ENCODE results near the gene FANCC. TPM values are rescaled to one million over a fixed set of nuclear protein-coding genes. Genes with fewer than 3 reads are reported as not detected.

The FANCC gene
- total and polyA plus RNA-seq, 2 donors, result 4.1 to 4.8 TPM

- H3K4me3 ChIP-seq (ENCODE audit: low read length in 2 of 2), result no peak overlapping the region
- no peak overlapping the region for H3K27ac ChIP-seq (ENCODE audit: low read depth in 1 of 2, low read length in 1 of 2)
- no peaks in the 10 kb centered on the region for H3K27me3 ChIP-seq (ENCODE audit: control insufficient read depth in 2 of 2, insufficient read depth in 1 of 2, low read length in 1 of 2)
- no peaks in the 10 kb centered on the region for H3K9me3 ChIP-seq (ENCODE audit: control insufficient read depth in 2 of 2, insufficient read depth in 1 of 2, low read length in 1 of 2)
- peak in 1 of 9 donors; percentile 32 for DNase-seq (ENCODE audit: low read depth in 6 of 9, low spot score in 9 of 9)
- H3K36me3 ChIP-seq (ENCODE audit: control insufficient read depth in 2 of 2, insufficient read depth in 2 of 2, low read length in 1 of 2), result peaks cover 0 to 3% of the 10 kb centered on the region in 2 donors
- WGBS, result 93% methylated on average over 4 of the region's 4 CpGs
- H3K4me1 ChIP-seq (ENCODE audit: control insufficient read depth in 2 of 2, insufficient read depth in 2 of 2, low read length in 2 of 2), result no peaks in the 10 kb centered on the region
Measured at GRCh38 chr9:95171001-95171400, 146.5 kb downstream of the FANCC start.

- H3K27ac ChIP-seq (ENCODE audit: low read depth in 1 of 2, low read length in 1 of 2), result no peak overlapping the region
- H3K9me3 ChIP-seq (ENCODE audit: control insufficient read depth in 2 of 2, insufficient read depth in 1 of 2, low read length in 1 of 2), result peaks cover 0 to 4% of the 10 kb centered on the region in 2 donors
- H3K4me1 ChIP-seq (ENCODE audit: control insufficient read depth in 2 of 2, insufficient read depth in 2 of 2, low read length in 2 of 2), result no peaks in the 10 kb centered on the region
- 81% methylated on average over 4 of the region's 4 CpGs for WGBS
- no peaks in the 10 kb centered on the region for H3K27me3 ChIP-seq (ENCODE audit: control insufficient read depth in 2 of 2, insufficient read depth in 1 of 2, low read length in 1 of 2)
- peaks cover 0 to 3% of the 10 kb centered on the region in 2 donors for H3K36me3 ChIP-seq (ENCODE audit: control insufficient read depth in 2 of 2, insufficient read depth in 2 of 2, low read length in 1 of 2)
- no peak overlapping the region for H3K4me3 ChIP-seq (ENCODE audit: low read length in 2 of 2)
- peak in 8 of 9 donors; percentile 22 to 71 (median 45) for DNase-seq (ENCODE audit: low read depth in 6 of 9, low spot score in 9 of 9)
Measured at GRCh38 chr9:95167998-95168397, 149.5 kb downstream of the FANCC start.

- H3K4me3 ChIP-seq (ENCODE audit: low read length in 2 of 2), result no peak overlapping the region
- 97% methylated on average over 1 of the region's 1 CpG for WGBS
- no peaks in the 10 kb centered on the region for H3K27me3 ChIP-seq (ENCODE audit: control insufficient read depth in 2 of 2, insufficient read depth in 1 of 2, low read length in 1 of 2)
- H3K4me1 ChIP-seq (ENCODE audit: control insufficient read depth in 2 of 2, insufficient read depth in 2 of 2, low read length in 2 of 2), result no peaks in the 10 kb centered on the region
- H3K27ac ChIP-seq (ENCODE audit: low read depth in 1 of 2, low read length in 1 of 2), result no peak overlapping the region
- DNase-seq (ENCODE audit: low read depth in 6 of 9, low spot score in 9 of 9), result no peak
- peaks cover 0 to 4% of the 10 kb centered on the region in 2 donors for H3K9me3 ChIP-seq (ENCODE audit: control insufficient read depth in 2 of 2, insufficient read depth in 1 of 2, low read length in 1 of 2)
- peaks cover 0 to 3% of the 10 kb centered on the region in 2 donors for H3K36me3 ChIP-seq (ENCODE audit: control insufficient read depth in 2 of 2, insufficient read depth in 2 of 2, low read length in 1 of 2)
Measured at GRCh38 chr9:95165004-95165403, 152.5 kb downstream of the FANCC start.

DNA sequence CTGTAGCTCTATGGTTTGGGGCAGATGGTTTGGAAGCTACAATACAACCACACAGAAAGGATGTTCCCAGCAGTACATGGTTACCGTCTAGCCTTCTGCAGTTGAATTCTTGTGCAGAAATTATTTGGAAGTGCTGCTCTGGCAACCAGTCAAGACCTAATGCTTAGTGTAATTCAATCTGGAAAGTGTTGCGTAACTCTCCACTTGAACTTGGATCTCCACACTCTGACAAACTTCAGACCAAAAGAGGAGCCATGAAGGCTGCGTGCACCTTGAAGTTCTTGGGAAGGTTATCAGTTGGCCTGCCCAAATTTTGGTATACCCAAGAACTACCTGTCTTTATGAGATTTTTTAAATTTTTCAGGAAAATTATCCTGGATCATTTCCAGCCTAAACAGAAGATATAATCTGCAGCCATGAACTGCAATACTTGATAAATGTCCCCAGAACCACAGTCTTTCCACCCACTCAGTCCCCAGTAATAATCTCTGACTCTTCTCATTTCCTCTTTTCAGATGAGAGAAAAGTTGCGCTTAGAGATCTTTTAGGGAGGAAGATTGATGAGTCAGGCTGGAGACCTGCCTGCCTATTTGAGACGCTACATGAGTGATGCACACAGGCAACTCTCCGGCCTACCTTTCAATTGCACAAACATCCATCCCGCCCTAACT, 159.9 kb downstream of the FANCC start:
- WGBS, result 93% methylated on average over 7 of the region's 7 CpGs
- Histone ChIP-seq H3K27ac (ENCODE audit: low read depth in 1 of 2, low read length in 1 of 2) (no peak overlapping the region), H3K36me3 (ENCODE audit: control insufficient read depth in 2 of 2, insufficient read depth in 2 of 2, low read length in 1 of 2) (no peaks in the 10 kb centered on the region), H3K4me3 (ENCODE audit: low read length in 2 of 2) (no peak overlapping the region), H3K9me3 (ENCODE audit: control insufficient read depth in 2 of 2, insufficient read depth in 1 of 2, low read length in 1 of 2) (no peaks in the 10 kb centered on the region), H3K4me1 (ENCODE audit: control insufficient read depth in 2 of 2, insufficient read depth in 2 of 2, low read length in 2 of 2) (no peaks in the 10 kb centered on the region), H3K27me3 (ENCODE audit: control insufficient read depth in 2 of 2, insufficient read depth in 1 of 2, low read length in 1 of 2) (no peaks in the 10 kb centered on the region)
- peak in 1 of 9 donors; percentile 29 for DNase-seq (ENCODE audit: low read depth in 6 of 9, low spot score in 9 of 9)

GRCh38 chr9:95156074-95156473, 161.4 kb downstream of the FANCC start:
- Histone ChIP-seq H3K9me3 (ENCODE audit: control insufficient read depth in 2 of 2, insufficient read depth in 1 of 2, low read length in 1 of 2) (no peaks in the 10 kb centered on the region), H3K4me1 (ENCODE audit: control insufficient read depth in 2 of 2, insufficient read depth in 2 of 2, low read length in 2 of 2) (no peaks in the 10 kb centered on the region), H3K4me3 (ENCODE audit: low read length in 2 of 2) (no peak overlapping the region), H3K27ac (ENCODE audit: low read depth in 1 of 2, low read length in 1 of 2) (no peak overlapping the region), H3K36me3 (ENCODE audit: control insufficient read depth in 2 of 2, insufficient read depth in 2 of 2, low read length in 1 of 2) (peaks cover 0 to 4% of the 10 kb centered on the region in 2 donors), H3K27me3 (ENCODE audit: control insufficient read depth in 2 of 2, insufficient read depth in 1 of 2, low read length in 1 of 2) (no peaks in the 10 kb centered on the region)
- over 99% methylated on average over 2 of the region's 2 CpGs for WGBS
- DNase-seq (ENCODE audit: low read depth in 6 of 9, low spot score in 9 of 9), result no peak

DNA sequence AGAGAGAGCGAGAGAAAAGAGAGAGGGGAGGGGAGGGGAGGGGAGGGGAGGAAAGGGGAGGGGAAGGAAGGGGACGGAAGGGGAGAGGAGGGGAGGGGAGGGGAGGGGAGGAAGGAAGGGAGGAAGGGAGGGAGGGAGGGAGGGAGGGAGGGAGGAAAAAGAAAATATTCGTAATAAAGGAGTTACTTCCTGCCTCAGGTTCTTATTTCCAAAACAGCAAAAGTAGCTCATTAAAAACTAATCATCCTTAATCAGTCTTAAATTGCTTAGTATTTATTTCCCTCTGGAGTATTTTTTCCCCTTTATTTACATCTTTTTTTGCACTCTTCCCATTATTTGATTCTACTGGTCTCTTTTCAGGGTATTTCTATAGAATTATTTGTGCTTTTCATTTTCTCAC, 162.3 kb downstream of the FANCC start:
- no peaks in the 10 kb centered on the region for H3K4me1 ChIP-seq (ENCODE audit: control insufficient read depth in 2 of 2, insufficient read depth in 2 of 2, low read length in 2 of 2)
- H3K36me3 ChIP-seq (ENCODE audit: control insufficient read depth in 2 of 2, insufficient read depth in 2 of 2, low read length in 1 of 2), result peaks cover 0 to 4% of the 10 kb centered on the region in 2 donors
- no peak overlapping the region for H3K4me3 ChIP-seq (ENCODE audit: low read length in 2 of 2)
- no peaks in the 10 kb centered on the region for H3K27me3 ChIP-seq (ENCODE audit: control insufficient read depth in 2 of 2, insufficient read depth in 1 of 2, low read length in 1 of 2)
- H3K27ac ChIP-seq (ENCODE audit: low read depth in 1 of 2, low read length in 1 of 2), result no peak overlapping the region
- WGBS, result 79% methylated on average over 2 of the region's 3 CpGs
- no peak for DNase-seq (ENCODE audit: low read depth in 6 of 9, low spot score in 9 of 9)
- no peaks in the 10 kb centered on the region for H3K9me3 ChIP-seq (ENCODE audit: control insufficient read depth in 2 of 2, insufficient read depth in 1 of 2, low read length in 1 of 2)

GRCh38 chr9:95150903-95151302, 166.6 kb downstream of the FANCC start:
- WGBS, result 97% methylated on average over 7 of the region's 7 CpGs
- no peak overlapping the region for H3K27ac ChIP-seq (ENCODE audit: low read depth in 1 of 2, low read length in 1 of 2)

GRCh38 chr9:95148208-95148520, 169.3 kb downstream of the FANCC start:
- WGBS, result 95% methylated on average over 2 of the region's 2 CpGs
- no peak overlapping the region for H3K27ac ChIP-seq (ENCODE audit: low read depth in 1 of 2, low read length in 1 of 2)

More at GRCh38 chr9:95150903-95151302, 166.6 kb downstream of the FANCC start:
- Histone ChIP-seq H3K9me3 (ENCODE audit: control insufficient read depth in 2 of 2, insufficient read depth in 1 of 2, low read length in 1 of 2) (no peaks in the 10 kb centered on the region), H3K27me3 (ENCODE audit: control insufficient read depth in 2 of 2, insufficient read depth in 1 of 2, low read length in 1 of 2) (no peaks in the 10 kb centered on the region), H3K4me3 (ENCODE audit: low read length in 2 of 2) (no peak overlapping the region), H3K4me1 (ENCODE audit: control insufficient read depth in 2 of 2, insufficient read depth in 2 of 2, low read length in 2 of 2) (no peaks in the 10 kb centered on the region), H3K36me3 (ENCODE audit: control insufficient read depth in 2 of 2, insufficient read depth in 2 of 2, low read length in 1 of 2) (peaks cover 0 to 8% of the 10 kb centered on the region in 2 donors)
- DNase-seq (ENCODE audit: low read depth in 6 of 9, low spot score in 9 of 9), result no peak

GRCh38 chr9:95147452-95148207, 169.9 kb downstream of the FANCC start:
- 88% methylated on average over 7 of the region's 7 CpGs for WGBS
- no peaks in the 10 kb centered on the region for H3K4me1 ChIP-seq (ENCODE audit: control insufficient read depth in 2 of 2, insufficient read depth in 2 of 2, low read length in 2 of 2)
- no peak for DNase-seq (ENCODE audit: low read depth in 6 of 9, low spot score in 9 of 9)
- H3K36me3 ChIP-seq (ENCODE audit: control insufficient read depth in 2 of 2, insufficient read depth in 2 of 2, low read length in 1 of 2), result peaks cover 0 to 10% of the 10 kb centered on the region in 2 donors
- no peaks in the 10 kb centered on the region for H3K27me3 ChIP-seq (ENCODE audit: control insufficient read depth in 2 of 2, insufficient read depth in 1 of 2, low read length in 1 of 2)
- H3K9me3 ChIP-seq (ENCODE audit: control insufficient read depth in 2 of 2, insufficient read depth in 1 of 2, low read length in 1 of 2), result no peaks in the 10 kb centered on the region
- no peak overlapping the region for H3K4me3 ChIP-seq (ENCODE audit: low read length in 2 of 2)
- H3K27ac ChIP-seq (ENCODE audit: low read depth in 1 of 2, low read length in 1 of 2), result no peak overlapping the region

More at GRCh38 chr9:95148208-95148520, 169.3 kb downstream of the FANCC start:
- no peaks in the 10 kb centered on the region for H3K9me3 ChIP-seq (ENCODE audit: control insufficient read depth in 2 of 2, insufficient read depth in 1 of 2, low read length in 1 of 2)
- peaks cover 0 to 8% of the 10 kb centered on the region in 2 donors for H3K36me3 ChIP-seq (ENCODE audit: control insufficient read depth in 2 of 2, insufficient read depth in 2 of 2, low read length in 1 of 2)
- no peaks in the 10 kb centered on the region for H3K4me1 ChIP-seq (ENCODE audit: control insufficient read depth in 2 of 2, insufficient read depth in 2 of 2, low read length in 2 of 2)
- H3K4me3 ChIP-seq (ENCODE audit: low read length in 2 of 2), result no peak overlapping the region
- DNase-seq (ENCODE audit: low read depth in 6 of 9, low spot score in 9 of 9), result no peak
- no peaks in the 10 kb centered on the region for H3K27me3 ChIP-seq (ENCODE audit: control insufficient read depth in 2 of 2, insufficient read depth in 1 of 2, low read length in 1 of 2)
